Measurements from ENCODE around the gene C3orf18.

The C3orf18 gene

DNA sequence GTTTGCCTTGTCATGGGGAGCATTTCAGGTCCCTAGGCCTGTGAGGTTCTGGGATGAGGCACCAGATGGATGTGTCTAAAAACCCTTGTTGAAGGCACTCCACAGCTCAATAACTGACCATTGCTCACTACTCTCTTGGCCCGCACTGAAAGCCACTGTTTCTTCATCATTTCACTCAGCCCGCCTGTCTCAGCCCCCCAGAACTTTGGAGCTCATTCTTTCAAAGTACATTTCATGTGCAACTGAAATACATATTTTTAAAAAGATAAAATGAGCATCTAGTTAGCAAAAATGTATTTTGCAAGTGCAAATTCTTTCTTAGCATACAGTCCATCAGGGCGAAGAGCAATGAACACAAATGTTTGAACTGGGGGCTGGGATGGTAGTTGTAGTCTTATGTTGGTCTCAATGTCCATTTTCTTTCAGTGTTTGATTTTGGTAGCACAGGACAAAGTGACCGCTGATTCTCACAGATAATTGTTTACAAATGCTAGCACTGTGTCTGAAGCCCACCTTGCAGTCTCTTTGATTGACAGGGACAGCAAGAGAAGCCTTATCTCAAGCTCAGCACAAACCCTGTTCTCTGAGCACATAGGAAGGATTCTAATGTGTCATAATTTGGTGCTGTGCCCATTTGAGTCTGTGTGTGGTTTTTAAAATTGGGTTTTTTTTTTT is 21.3 kb upstream of the C3orf18 start:
- no peak overlapping the region for H3K4me3 ChIP-seq (ENCODE audit: low read length)
- H3K27ac ChIP-seq (ENCODE audit: low read length), result no peak overlapping the region
- no CpG with 5 or more reads among the region's 4 CpGs for WGBS (ENCODE audit: insufficient coverage, insufficient read length)
- H3K36me3 ChIP-seq (ENCODE audit: control insufficient read depth, insufficient read depth, low read length), result no peaks in the 10 kb centered on the region
- no peaks in the 10 kb centered on the region for H3K9me3 ChIP-seq (ENCODE audit: control insufficient read depth, insufficient read depth, low read length)
- no peaks in the 10 kb centered on the region for H3K4me1 ChIP-seq (ENCODE audit: control insufficient read depth, insufficient read depth, low read length)
- DNase-seq (ENCODE audit: low read depth, low spot score), result no peak
- H3K27me3 ChIP-seq (ENCODE audit: control insufficient read depth, insufficient read depth, low read length), result no peaks in the 10 kb centered on the region

GRCh38 chr3:50587806-50588758 is 20.5 kb upstream of the C3orf18 start:
- Histone ChIP-seq H3K27ac (ENCODE audit: low read length) (no peak overlapping the region), H3K27me3 (ENCODE audit: control insufficient read depth, insufficient read depth, low read length) (no peaks in the 10 kb centered on the region), H3K4me3 (ENCODE audit: low read length) (no peak overlapping the region), H3K9me3 (ENCODE audit: control insufficient read depth, insufficient read depth, low read length) (no peaks in the 10 kb centered on the region), H3K36me3 (ENCODE audit: control insufficient read depth, insufficient read depth, low read length) (no peaks in the 10 kb centered on the region), H3K4me1 (ENCODE audit: control insufficient read depth, insufficient read depth, low read length) (no peaks in the 10 kb centered on the region)
- DNase-seq (ENCODE audit: low read depth, low spot score), result no peak
- WGBS (ENCODE audit: insufficient coverage, insufficient read length), result no CpG with 5 or more reads among the region's 17 CpGs

DNA sequence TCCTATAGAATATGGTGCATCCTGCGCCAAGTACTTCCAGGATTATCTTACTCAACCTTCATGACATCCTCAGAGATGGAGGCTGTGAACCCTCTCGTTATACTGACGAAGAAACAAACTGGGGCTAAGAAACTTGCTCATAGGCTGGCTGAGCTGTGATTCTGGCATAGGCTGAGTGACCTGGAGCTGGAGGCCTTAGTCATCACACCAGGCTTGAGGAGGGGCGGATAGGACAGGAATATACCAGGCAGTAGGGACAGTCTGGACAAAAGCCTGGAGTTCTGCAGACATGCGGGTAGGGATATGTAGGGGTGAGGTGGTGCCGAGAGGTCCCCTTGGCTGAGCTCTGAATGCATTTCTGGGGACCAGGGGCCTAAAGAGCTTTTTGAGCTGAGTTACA is 19.8 kb upstream of the C3orf18 start:
- DNase-seq (ENCODE audit: low read depth, low spot score), result no peak
- Histone ChIP-seq H3K4me3 (ENCODE audit: low read length) (no peak overlapping the region), H3K9me3 (ENCODE audit: control insufficient read depth, insufficient read depth, low read length) (no peaks in the 10 kb centered on the region), H3K4me1 (ENCODE audit: control insufficient read depth, insufficient read depth, low read length) (no peaks in the 10 kb centered on the region), H3K27ac (ENCODE audit: low read length) (no peak overlapping the region), H3K27me3 (ENCODE audit: control insufficient read depth, insufficient read depth, low read length) (no peaks in the 10 kb centered on the region), H3K36me3 (ENCODE audit: control insufficient read depth, insufficient read depth, low read length) (no peaks in the 10 kb centered on the region)
- no CpG with 5 or more reads among the region's 6 CpGs for WGBS (ENCODE audit: insufficient coverage, insufficient read length)

DNA sequence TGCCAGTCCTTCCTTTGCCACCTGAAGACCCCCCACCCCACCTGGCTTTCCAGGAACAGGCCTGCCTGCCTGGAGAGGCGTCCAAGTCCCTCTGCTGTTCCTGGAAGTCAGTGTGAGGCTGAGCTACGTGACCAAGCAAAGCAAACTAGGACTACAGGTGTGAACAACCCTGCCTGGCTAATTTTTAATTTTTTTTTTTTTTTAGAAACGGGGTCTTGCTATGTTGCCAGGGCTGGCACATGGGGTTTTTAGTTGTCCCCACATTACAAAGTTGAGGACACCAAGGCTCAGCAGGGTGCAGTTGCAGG is 19.2 kb upstream of the C3orf18 start:
- no CpG with 5 or more reads among the region's 3 CpGs for WGBS (ENCODE audit: insufficient coverage, insufficient read length)
- no peak overlapping the region for H3K27ac ChIP-seq (ENCODE audit: low read length)

GRCh38 chr3:50585919-50586762 is 18.6 kb upstream of the C3orf18 start:
- no peaks in the 10 kb centered on the region for H3K4me1 ChIP-seq (ENCODE audit: control insufficient read depth, insufficient read depth, low read length)
- no peaks in the 10 kb centered on the region for H3K36me3 ChIP-seq (ENCODE audit: control insufficient read depth, insufficient read depth, low read length)
- H3K27ac ChIP-seq (ENCODE audit: low read length), result no peak overlapping the region
- DNase-seq (ENCODE audit: low read depth, low spot score), result no peak
- no peaks in the 10 kb centered on the region for H3K9me3 ChIP-seq (ENCODE audit: control insufficient read depth, insufficient read depth, low read length)
- no peaks in the 10 kb centered on the region for H3K27me3 ChIP-seq (ENCODE audit: control insufficient read depth, insufficient read depth, low read length)
- WGBS (ENCODE audit: insufficient coverage, insufficient read length), result no CpG with 5 or more reads among the region's 6 CpGs
- no peak overlapping the region for H3K4me3 ChIP-seq (ENCODE audit: low read length)

More for the DNA sequence above, 19.2 kb upstream of the C3orf18 start:
- Histone ChIP-seq H3K4me3 (ENCODE audit: low read length) (no peak overlapping the region), H3K36me3 (ENCODE audit: control insufficient read depth, insufficient read depth, low read length) (no peaks in the 10 kb centered on the region), H3K4me1 (ENCODE audit: control insufficient read depth, insufficient read depth, low read length) (no peaks in the 10 kb centered on the region), H3K9me3 (ENCODE audit: control insufficient read depth, insufficient read depth, low read length) (no peaks in the 10 kb centered on the region), H3K27me3 (ENCODE audit: control insufficient read depth, insufficient read depth, low read length) (no peaks in the 10 kb centered on the region)
- DNase-seq (ENCODE audit: low read depth, low spot score), result no peak

- H3K9me3 ChIP-seq (ENCODE audit: control insufficient read depth, insufficient read depth, low read length), result no peaks in the 10 kb centered on the region
- WGBS (ENCODE audit: insufficient coverage, insufficient read length), result no CpG with 5 or more reads among the region's 2 CpGs
- DNase-seq (ENCODE audit: low read depth, low spot score), result no peak
- no peak overlapping the region for H3K4me3 ChIP-seq (ENCODE audit: low read length)
- H3K27ac ChIP-seq (ENCODE audit: low read length), result no peak overlapping the region
- no peaks in the 10 kb centered on the region for H3K36me3 ChIP-seq (ENCODE audit: control insufficient read depth, insufficient read depth, low read length)
- H3K27me3 ChIP-seq (ENCODE audit: control insufficient read depth, insufficient read depth, low read length), result no peaks in the 10 kb centered on the region
- no peaks in the 10 kb centered on the region for H3K4me1 ChIP-seq (ENCODE audit: control insufficient read depth, insufficient read depth, low read length)
Observed at GRCh38 chr3:50584391-50584790, 16.8 kb upstream of the C3orf18 start.

DNA sequence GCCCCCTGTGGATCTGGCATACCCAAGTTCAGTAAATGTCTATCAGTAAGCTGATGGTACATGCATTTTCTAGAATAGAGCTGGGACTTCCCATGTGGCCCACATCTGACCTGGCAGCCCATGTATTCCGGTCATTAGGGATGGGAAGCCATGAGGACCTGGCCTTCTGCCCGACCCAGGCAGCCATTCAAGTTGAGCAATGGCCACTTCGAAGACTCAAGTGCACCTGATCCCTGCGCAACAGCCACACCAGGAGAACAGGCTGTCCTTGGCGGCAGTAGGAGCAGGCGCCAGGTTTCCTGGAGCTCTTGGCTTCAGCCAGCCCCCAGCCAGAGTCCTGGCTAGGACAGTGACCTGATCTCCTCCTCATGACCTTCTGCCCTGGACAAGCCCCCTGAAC is 16.4 kb upstream of the C3orf18 start:
- no peaks in the 10 kb centered on the region for H3K4me1 ChIP-seq (ENCODE audit: control insufficient read depth, insufficient read depth, low read length)

GRCh38 chr3:50582083-50582482 is 14.5 kb upstream of the C3orf18 start:
- no peak overlapping the region for H3K27ac ChIP-seq (ENCODE audit: low read length)
- H3K4me1 ChIP-seq (ENCODE audit: control insufficient read depth, insufficient read depth, low read length), result no peaks in the 10 kb centered on the region
- no peaks in the 10 kb centered on the region for H3K27me3 ChIP-seq (ENCODE audit: control insufficient read depth, insufficient read depth, low read length)
- no peaks in the 10 kb centered on the region; the same call in 1 of the 2 replicates for H3K36me3 ChIP-seq (ENCODE audit: control insufficient read depth, insufficient read depth, low read length)
- H3K9me3 ChIP-seq (ENCODE audit: control insufficient read depth, insufficient read depth, low read length), result no peaks in the 10 kb centered on the region
- no peak overlapping the region for H3K4me3 ChIP-seq (ENCODE audit: low read length)
- DNase-seq (ENCODE audit: low read depth, low spot score), result no peak
- no CpG with 5 or more reads among the region's 9 CpGs for WGBS (ENCODE audit: insufficient coverage, insufficient read length)

More for the DNA sequence above, 16.4 kb upstream of the C3orf18 start:
- Histone ChIP-seq H3K4me3 (ENCODE audit: low read length) (no peak overlapping the region), H3K27me3 (ENCODE audit: control insufficient read depth, insufficient read depth, low read length) (no peaks in the 10 kb centered on the region), H3K27ac (ENCODE audit: low read length) (no peak overlapping the region), H3K9me3 (ENCODE audit: control insufficient read depth, insufficient read depth, low read length) (no peaks in the 10 kb centered on the region), H3K36me3 (ENCODE audit: control insufficient read depth, insufficient read depth, low read length) (no peaks in the 10 kb centered on the region; the same call in 1 of the 2 replicates)
- WGBS (ENCODE audit: insufficient coverage, insufficient read length), result no CpG with 5 or more reads among the region's 6 CpGs
- no peak for DNase-seq (ENCODE audit: low read depth, low spot score)

DNA sequence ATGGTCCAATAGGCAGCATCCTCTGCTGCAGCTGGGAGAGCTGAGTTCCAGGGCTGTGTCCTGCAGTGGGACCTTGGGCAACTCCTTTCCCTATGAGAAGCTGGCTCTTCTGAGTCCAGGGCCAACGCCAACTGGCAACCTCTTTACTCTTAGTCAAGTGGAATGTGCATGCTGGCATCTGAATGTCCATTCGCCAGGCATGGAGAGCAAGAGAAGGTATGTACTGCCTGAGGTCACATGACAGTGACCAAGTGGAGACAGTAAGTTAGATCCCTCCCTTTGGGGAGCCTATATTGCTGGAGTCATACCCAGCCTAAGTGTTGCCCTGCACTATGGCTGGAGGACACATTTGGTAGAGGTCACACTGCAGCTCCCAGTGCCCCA is 13.9 kb upstream of the C3orf18 start:
- no peaks in the 10 kb centered on the region for H3K4me1 ChIP-seq (ENCODE audit: control insufficient read depth, insufficient read depth, low read length)
- DNase-seq (ENCODE audit: low read depth, low spot score), result no peak
- WGBS (ENCODE audit: insufficient coverage, insufficient read length), result no CpG with 5 or more reads among the region's 2 CpGs
- no peaks in the 10 kb centered on the region for H3K27me3 ChIP-seq (ENCODE audit: control insufficient read depth, insufficient read depth, low read length)
- no peaks in the 10 kb centered on the region; the same call in 1 of the 2 replicates for H3K36me3 ChIP-seq (ENCODE audit: control insufficient read depth, insufficient read depth, low read length)
- no peak overlapping the region for H3K4me3 ChIP-seq (ENCODE audit: low read length)
- no peaks in the 10 kb centered on the region for H3K9me3 ChIP-seq (ENCODE audit: control insufficient read depth, insufficient read depth, low read length)
- H3K27ac ChIP-seq (ENCODE audit: low read length), result no peak overlapping the region

Data from iPS DF 6.9 (cell line).